Amniotic epithelial cell (primary cell): ENCODE data around the gene AOC1.

Experiments used
- DNase-seq: peaks from one replicate; pipeline ENCODE4 v3.0.0-alpha.2; 2010; ENCODE audit warnings: low read depth

Gene AOC1

GRCh38 chr7:150835019-150835418 is 17.3 kb upstream of the AOC1 start:
- DNase-seq = no peak

- DNase-seq = no peak
Observed at GRCh38 chr7:150835702-150836280, 16.5 kb upstream of the AOC1 start.

- DNase-seq = no peak
Observed at GRCh38 chr7:150838965-150839650, 13.2 kb upstream of the AOC1 start.

- DNase-seq = no peak
Observed at GRCh38 chr7:150842018-150842417, 10.3 kb upstream of the AOC1 start.

- no peak for DNase-seq
Observed at GRCh38 chr7:150842716-150843115, 9.6 kb upstream of the AOC1 start.

GRCh38 chr7:150845421-150845861 is 6.9 kb upstream of the AOC1 start:
- no peak for DNase-seq

GRCh38 chr7:150846291-150847115 is 5.8 kb upstream of the AOC1 start:
- DNase-seq = no peak

GRCh38 chr7:150847536-150847935 is 4.8 kb upstream of the AOC1 start:
- DNase-seq = no peak

GRCh38 chr7:150848111-150848510 is 4.2 kb upstream of the AOC1 start:
- no peak for DNase-seq

GRCh38 chr7:150848561-150849115 is 3.7 kb upstream of the AOC1 start:
- DNase-seq = no peak

GRCh38 chr7:150849204-150849775 is 3.0 kb upstream of the AOC1 start:
- no peak for DNase-seq

GRCh38 chr7:150850273-150850672 is 2.0 kb upstream of the AOC1 start:
- DNase-seq = no peak

- DNase-seq = no peak
Observed at GRCh38 chr7:150851492-150852370, 586 bp upstream of the AOC1 start.

GRCh38 chr7:150854066-150855000 is 2.0 kb downstream of the AOC1 start:
- no peak for DNase-seq

- DNase-seq = no peak
Observed at GRCh38 chr7:150855046-150855445, 2.7 kb downstream of the AOC1 start.

GRCh38 chr7:150855476-150856302 is 3.4 kb downstream of the AOC1 start:
- DNase-seq = no peak

GRCh38 chr7:150856303-150857275 is 4.3 kb downstream of the AOC1 start:
- DNase-seq = no peak
